Type B pancreatic cell (in vitro differentiated cells): ENCODE data around the gene ZFP36. TPM values are rescaled to one million over a fixed set of nuclear protein-coding genes. Genes with fewer than 3 reads are reported as not detected.

ENCODE experiments used
- DNase-seq: peaks from one replicate; pipeline ENCODE4 v3.0.0; 2021; ENCODE audit warnings: mixed read lengths; ENCODE audit not compliant: unreplicated experiment; ENCODE audit errors: extremely low spot score
- H3K27ac Mint-ChIP-seq: 2 replicates; pipeline ENCODE4 v1.8.0; 2021; ENCODE audit warnings: mild to moderate bottlenecking, mixed read lengths
- H3K27me3 Mint-ChIP-seq: 2 replicates; pipeline ENCODE4 v1.8.0; 2021; ENCODE audit warnings: mixed read lengths
- H3K36me3 Mint-ChIP-seq: 2 replicates; pipeline ENCODE4 v1.8.0; 2021; ENCODE audit warnings: mixed read lengths
- H3K4me1 Mint-ChIP-seq: one replicate; pipeline ENCODE4 v1.8.0; 2021; ENCODE audit warnings: mixed read lengths; ENCODE audit not compliant: unreplicated experiment
- H3K4me3 Mint-ChIP-seq: 2 replicates; pipeline ENCODE4 v1.8.0; 2021; ENCODE audit warnings: mild to moderate bottlenecking, mixed read lengths
- H3K9me3 Mint-ChIP-seq: 2 replicates; pipeline ENCODE4 v1.8.0; 2021; ENCODE audit warnings: mixed read lengths
- CTCF ChIP-seq: fragments of 200-600 bp; sonication (generic); conservative IDR thresholded peaks from 2 replicates; pipeline ENCODE4 v1.5.0; 2021; ENCODE audit warnings: antibody characterized with exemption, mild to moderate bottlenecking
- total RNA-seq: library from RNA; stranded (reverse); gene quantifications from 2 replicates; pipeline ENCODE4 v1.2.1, GENCODE V29; 2021; ENCODE audit warnings: low replicate concordance

ZFP36 gene
- total RNA-seq, 1 donor from 2014 or later = 36.0 TPM

GRCh38 chr19:39365531-39365930 is 41.1 kb upstream of the ZFP36 start:
- no peak for DNase-seq
- H3K4me3 Mint-ChIP-seq = no peak overlapping the region
- no peaks in the 10 kb centered on the region for H3K4me1 Mint-ChIP-seq
- peaks cover 22% of the 10 kb centered on the region for H3K36me3 Mint-ChIP-seq
- H3K27me3 Mint-ChIP-seq = no peaks in the 10 kb centered on the region
- no peaks in the 10 kb centered on the region for H3K9me3 Mint-ChIP-seq
- TF ChIP-seq CTCF = no peak
- H3K27ac Mint-ChIP-seq = no peak overlapping the region

GRCh38 chr19:39369200-39369599 is 37.4 kb upstream of the ZFP36 start:
- no peak for TF ChIP-seq CTCF
- no peaks in the 10 kb centered on the region for H3K9me3 Mint-ChIP-seq
- no peak overlapping the region for H3K27ac Mint-ChIP-seq
- no peak overlapping the region for H3K4me3 Mint-ChIP-seq
- no peaks in the 10 kb centered on the region for H3K27me3 Mint-ChIP-seq
- peaks cover 33% of the 10 kb centered on the region for H3K36me3 Mint-ChIP-seq
- H3K4me1 Mint-ChIP-seq = no peaks in the 10 kb centered on the region
- DNase-seq = no peak

- TF ChIP-seq CTCF = no peak
- Mint-ChIP-seq H3K9me3 (no peaks in the 10 kb centered on the region), H3K27me3 (no peaks in the 10 kb centered on the region), H3K4me3 (no peak overlapping the region), H3K36me3 (peaks cover 34% of the 10 kb centered on the region), H3K4me1 (no peaks in the 10 kb centered on the region), H3K27ac (no peak overlapping the region)
- no peak for DNase-seq
Measured at GRCh38 chr19:39370735-39371134, 35.9 kb upstream of the ZFP36 start.

GRCh38 chr19:39372047-39372802 is 34.4 kb upstream of the ZFP36 start:
- no peaks in the 10 kb centered on the region for H3K9me3 Mint-ChIP-seq
- no peak overlapping the region for H3K4me3 Mint-ChIP-seq
- H3K4me1 Mint-ChIP-seq = no peaks in the 10 kb centered on the region
- no peak overlapping the region for H3K27ac Mint-ChIP-seq
- H3K36me3 Mint-ChIP-seq = peaks cover 34% of the 10 kb centered on the region
- TF ChIP-seq CTCF = no peak
- no peak for DNase-seq
- H3K27me3 Mint-ChIP-seq = no peaks in the 10 kb centered on the region

GRCh38 chr19:39372941-39373340 is 33.7 kb upstream of the ZFP36 start:
- Mint-ChIP-seq H3K4me3 (no peak overlapping the region), H3K4me1 (no peaks in the 10 kb centered on the region), H3K27me3 (no peaks in the 10 kb centered on the region), H3K27ac (no peak overlapping the region), H3K36me3 (peaks cover 34% of the 10 kb centered on the region), H3K9me3 (no peaks in the 10 kb centered on the region)
- no peak for TF ChIP-seq CTCF
- no peak for DNase-seq
